GM12878 (cell line): Measurements from ENCODE around the gene CCSER1. TPM values are rescaled to one million over a fixed set of nuclear protein-coding genes. Genes with fewer than 3 reads are reported as not detected.

ENCODE experiments used
- ATF7 ChIP-seq: fragments of 450-650 bp; IDR thresholded peaks from 2 replicates; pipeline ENCODE4 v1.6.1; 2016; ENCODE audit warnings: low read depth, mild to moderate bottlenecking
- BMI1 ChIP-seq: fragments of 450-650 bp; IDR thresholded peaks from 2 replicates; pipeline ENCODE4 v1.6.1; 2016; ENCODE audit warnings: mild to moderate bottlenecking, moderate library complexity, borderline replicate concordance
- EZH2 ChIP-seq: IDR thresholded peaks from 2 replicates; pipeline ENCODE4 v1.6.1; 2012; ENCODE audit warnings: low read depth, mild to moderate bottlenecking, control low read depth, inconsistent platforms, low read length, borderline replicate concordance; ENCODE audit not compliant: control insufficient read depth
- GABPA ChIP-seq: IDR thresholded peaks from 2 replicates; pipeline ENCODE4 v1.6.1; 2014; ENCODE audit warnings: antibody characterized with exemption, low read depth, mild to moderate bottlenecking, inconsistent platforms
- GATAD2B ChIP-seq: fragments of 450-650 bp; conservative IDR thresholded peaks from 2 replicates; pipeline ENCODE4 v1.6.1; 2017; ENCODE audit warnings: low read depth, mild to moderate bottlenecking, moderate library complexity
- KLF5 ChIP-seq: fragments of 450-650 bp; IDR thresholded peaks from 2 replicates; pipeline ENCODE4 v1.6.1; 2014; ENCODE audit warnings: mild to moderate bottlenecking; ENCODE audit not compliant: partially characterized antibody
- MTA3 ChIP-seq: IDR thresholded peaks from 2 replicates; pipeline ENCODE4 v1.6.1; 2012; ENCODE audit warnings: low read length, inconsistent platforms, borderline replicate concordance
- NR2C2 ChIP-seq: IDR thresholded peaks from 2 replicates; pipeline ENCODE4 v1.6.1; 2011; ENCODE audit warnings: borderline replicate concordance, low read depth; ENCODE audit not compliant: control insufficient read depth, insufficient read length
- PAX5 ChIP-seq: IDR thresholded peaks from 2 replicates; pipeline ENCODE4 v1.6.1; 2011; ENCODE audit warnings: low read depth, low read length, borderline replicate concordance
- RCOR1 ChIP-seq: conservative IDR thresholded peaks from 2 replicates; pipeline ENCODE4 v1.6.1; 2012; ENCODE audit warnings: low read depth, low read length, improper control_type of control experiment
- REST ChIP-seq: IDR thresholded peaks from 2 replicates; pipeline ENCODE4 v1.6.1; 2012; ENCODE audit warnings: mild to moderate bottlenecking, low read depth, low read length
- TCF3 ChIP-seq: IDR thresholded peaks from 2 replicates; pipeline ENCODE4 v1.6.1; 2012; ENCODE audit warnings: low read depth, mild to moderate bottlenecking, low read length, borderline replicate concordance; ENCODE audit not compliant: insufficient read depth
- ZNF274 ChIP-seq: IDR thresholded peaks from one replicate; pipeline ENCODE4 v1.8.0; 2011; ENCODE audit not compliant: insufficient read length, insufficient read depth
- ZNF622 ChIP-seq: fragments of 450-650 bp; IDR thresholded peaks from 2 replicates; pipeline ENCODE4 v1.6.1; 2017; ENCODE audit warnings: mild to moderate bottlenecking, inconsistent platforms
- polyA plus RNA-seq, 11 experiments: library from polyadenylated mRNA; depleted of rRNA in 4 of 11; unstranded in 6 of 11; stranded (reverse) in 5 of 11; fragments of >200 nt; fragmentation: Nextera tagmentation in 4 of 11; fragmentation: Illumina TruSeq in 1 of 11; extraction: Ambion mirVana in 4 of 11; extraction: Trizol in 1 of 11; gene quantifications; 1 replicate in 1 of 11; 2 replicates in 10 of 11; pipeline versions ENCODE4 v1.2.1 to v1.2.3, GENCODE V29; 2011 to 2016; ENCODE audit warnings: inconsistent platforms in 2 of 11, missing spikeins in 2 of 11, low read depth in 1 of 11
- total RNA-seq, 4 experiments: library from RNA; depleted of rRNA in 3 of 4; stranded (reverse); fragments of >200 nt in 3 of 4; fragmentation: Illumina TruSeq in 1 of 4; extraction: Trizol in 1 of 4; gene quantifications; 2 replicates each; pipeline versions ENCODE4 v1.2.1 to v1.2.3, GENCODE V29; 2013 to 2021
- TF ChIP-seq, protein P1 (sequence below): IDR thresholded peaks from 2 replicates; pipeline ENCODE4 v1.6.1; 2011; ENCODE audit warnings: mild to moderate bottlenecking, low read depth, low read length, moderate library complexity; ENCODE audit not compliant: insufficient replicate concordance
- TF ChIP-seq, protein P2 (sequence below): fragments of 450-650 bp; IDR thresholded peaks from 2 replicates; pipeline ENCODE4 v1.6.1; 2017; ENCODE audit warnings: borderline replicate concordance
- TF ChIP-seq, protein P3 (sequence below): IDR thresholded peaks from 2 replicates; pipeline ENCODE4 v1.6.1; 2012; ENCODE audit warnings: low read length, inconsistent platforms

The CCSER1 gene
- total and polyA plus RNA-seq, 10 of the 15 experiments (the other 5 are each of a cell fraction or from before 2014, with no cell fraction given), result 0.22 to 2.7 (median 1.0) TPM

DNA sequence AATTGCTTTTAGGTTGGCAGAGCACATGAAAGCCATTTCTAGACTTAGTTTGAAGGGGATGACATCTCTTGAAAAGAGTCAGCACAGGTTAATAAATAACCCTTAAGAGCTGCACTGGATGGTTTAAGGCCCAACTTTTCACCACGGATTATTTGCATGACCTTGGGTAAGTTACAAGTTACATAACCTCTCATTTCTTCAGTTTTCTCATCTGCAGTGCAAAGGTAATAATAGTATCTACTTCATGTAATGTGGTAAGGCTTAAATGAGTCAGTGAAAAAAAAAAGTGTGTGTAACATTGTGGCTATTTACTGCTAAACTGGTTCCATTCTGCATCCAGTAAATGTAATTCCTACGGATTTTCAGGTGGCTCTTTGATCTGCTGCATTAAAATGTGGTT, 715.8 kb downstream of the CCSER1 start (continued):
- TF ChIP-seq, protein P1, sequence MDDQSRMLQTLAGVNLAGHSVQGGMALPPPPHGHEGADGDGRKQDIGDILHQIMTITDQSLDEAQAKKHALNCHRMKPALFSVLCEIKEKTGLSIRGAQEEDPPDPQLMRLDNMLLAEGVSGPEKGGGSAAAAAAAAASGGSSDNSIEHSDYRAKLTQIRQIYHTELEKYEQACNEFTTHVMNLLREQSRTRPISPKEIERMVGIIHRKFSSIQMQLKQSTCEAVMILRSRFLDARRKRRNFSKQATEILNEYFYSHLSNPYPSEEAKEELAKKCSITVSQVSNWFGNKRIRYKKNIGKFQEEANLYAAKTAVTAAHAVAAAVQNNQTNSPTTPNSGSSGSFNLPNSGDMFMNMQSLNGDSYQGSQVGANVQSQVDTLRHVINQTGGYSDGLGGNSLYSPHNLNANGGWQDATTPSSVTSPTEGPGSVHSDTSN, result no peak
- TF ChIP-seq ATF7, result peak; percentile 91
- no peak for TF ChIP-seq GATAD2B
- TF ChIP-seq GABPA, result no peak
- no peak for TF ChIP-seq NR2C2
- no peak for TF ChIP-seq MTA3
- no peak for TF ChIP-seq BMI1
- no peak for TF ChIP-seq EZH2
- TF ChIP-seq, protein P2, sequence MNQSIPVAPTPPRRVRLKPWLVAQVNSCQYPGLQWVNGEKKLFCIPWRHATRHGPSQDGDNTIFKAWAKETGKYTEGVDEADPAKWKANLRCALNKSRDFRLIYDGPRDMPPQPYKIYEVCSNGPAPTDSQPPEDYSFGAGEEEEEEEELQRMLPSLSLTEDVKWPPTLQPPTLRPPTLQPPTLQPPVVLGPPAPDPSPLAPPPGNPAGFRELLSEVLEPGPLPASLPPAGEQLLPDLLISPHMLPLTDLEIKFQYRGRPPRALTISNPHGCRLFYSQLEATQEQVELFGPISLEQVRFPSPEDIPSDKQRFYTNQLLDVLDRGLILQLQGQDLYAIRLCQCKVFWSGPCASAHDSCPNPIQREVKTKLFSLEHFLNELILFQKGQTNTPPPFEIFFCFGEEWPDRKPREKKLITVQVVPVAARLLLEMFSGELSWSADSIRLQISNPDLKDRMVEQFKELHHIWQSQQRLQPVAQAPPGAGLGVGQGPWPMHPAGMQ, result no peak
- no peak for TF ChIP-seq RCOR1
- TF ChIP-seq REST, result no peak
- TF ChIP-seq PAX5, result no peak
- TF ChIP-seq, protein P3, sequence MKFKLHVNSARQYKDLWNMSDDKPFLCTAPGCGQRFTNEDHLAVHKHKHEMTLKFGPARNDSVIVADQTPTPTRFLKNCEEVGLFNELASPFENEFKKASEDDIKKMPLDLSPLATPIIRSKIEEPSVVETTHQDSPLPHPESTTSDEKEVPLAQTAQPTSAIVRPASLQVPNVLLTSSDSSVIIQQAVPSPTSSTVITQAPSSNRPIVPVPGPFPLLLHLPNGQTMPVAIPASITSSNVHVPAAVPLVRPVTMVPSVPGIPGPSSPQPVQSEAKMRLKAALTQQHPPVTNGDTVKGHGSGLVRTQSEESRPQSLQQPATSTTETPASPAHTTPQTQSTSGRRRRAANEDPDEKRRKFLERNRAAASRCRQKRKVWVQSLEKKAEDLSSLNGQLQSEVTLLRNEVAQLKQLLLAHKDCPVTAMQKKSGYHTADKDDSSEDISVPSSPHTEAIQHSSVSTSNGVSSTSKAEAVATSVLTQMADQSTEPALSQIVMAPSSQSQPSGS, result no peak
- TF ChIP-seq ZNF274, result no peak
- no peak for TF ChIP-seq KLF5
- TF ChIP-seq ZNF622, result no peak
- TF ChIP-seq TCF3, result no peak
- TF ChIP-seq, all 136 proteins: peak for 20
